Mesothelial cell of epicardium (in vitro differentiated cells): ENCODE results near the gene ATXN7L1. TPM values are rescaled to one million over a fixed set of nuclear protein-coding genes. Genes with fewer than 3 reads are reported as not detected.
"Not testable (repeated sequence)": the region's sequence is repeated elsewhere in the genome, so short reads cannot be mapped to it uniquely, and the experiment has no call there.

Source experiments
- DNase-seq, 2 experiments: peaks; one replicate each; pipeline ENCODE4 v3.0.0; 2021; ENCODE audit warnings: low spot score in 2 of 2; ENCODE audit not compliant: unreplicated experiment in 2 of 2
- H3K27ac Mint-ChIP-seq: 2 replicates; pipeline ENCODE4 v1.8.0; 2021; ENCODE audit warnings: mixed read lengths
- H3K27me3 Mint-ChIP-seq: 2 replicates; pipeline ENCODE4 v1.8.0; 2021; ENCODE audit warnings: low read depth, mixed read lengths
- H3K36me3 Mint-ChIP-seq: 2 replicates; pipeline ENCODE4 v1.8.0; 2021; ENCODE audit warnings: mixed read lengths
- H3K4me1 Mint-ChIP-seq: 2 replicates; pipeline ENCODE4 v1.8.0; 2021; ENCODE audit warnings: mixed read lengths
- H3K4me3 Mint-ChIP-seq: 2 replicates; pipeline ENCODE4 v1.8.0; 2021; ENCODE audit warnings: mild to moderate bottlenecking, moderate library complexity, mixed read lengths
- H3K9me3 Mint-ChIP-seq: 2 replicates; pipeline ENCODE4 v1.8.0; 2021; ENCODE audit warnings: mixed read lengths
- CTCF ChIP-seq: fragments of 200-600 bp; sonication (generic); IDR thresholded peaks from one replicate; pipeline ENCODE4 v1.5.0; 2021; ENCODE audit warnings: antibody characterized with exemption; ENCODE audit not compliant: unreplicated experiment
- total RNA-seq: library from RNA; stranded (reverse); gene quantifications from 3 replicates; pipeline ENCODE4 v1.2.1, GENCODE V29; 2021

ATXN7L1 gene
- total RNA-seq, 1 donor from 2014 or later: 18.0 TPM

- Mint-ChIP-seq H3K4me3 (no peak overlapping the region), H3K27me3 (no peaks in the 10 kb centered on the region), H3K4me1 (peaks cover 4% of the 10 kb centered on the region), H3K27ac (no peak overlapping the region), H3K36me3 (peaks cover 23% of the 10 kb centered on the region), H3K9me3 (peaks cover 24% of the 10 kb centered on the region)
- no peak for DNase-seq
- TF ChIP-seq CTCF: no peak
Measured at GRCh38 chr7:105715528-105715927, 160.9 kb downstream of the ATXN7L1 start.

DNA sequence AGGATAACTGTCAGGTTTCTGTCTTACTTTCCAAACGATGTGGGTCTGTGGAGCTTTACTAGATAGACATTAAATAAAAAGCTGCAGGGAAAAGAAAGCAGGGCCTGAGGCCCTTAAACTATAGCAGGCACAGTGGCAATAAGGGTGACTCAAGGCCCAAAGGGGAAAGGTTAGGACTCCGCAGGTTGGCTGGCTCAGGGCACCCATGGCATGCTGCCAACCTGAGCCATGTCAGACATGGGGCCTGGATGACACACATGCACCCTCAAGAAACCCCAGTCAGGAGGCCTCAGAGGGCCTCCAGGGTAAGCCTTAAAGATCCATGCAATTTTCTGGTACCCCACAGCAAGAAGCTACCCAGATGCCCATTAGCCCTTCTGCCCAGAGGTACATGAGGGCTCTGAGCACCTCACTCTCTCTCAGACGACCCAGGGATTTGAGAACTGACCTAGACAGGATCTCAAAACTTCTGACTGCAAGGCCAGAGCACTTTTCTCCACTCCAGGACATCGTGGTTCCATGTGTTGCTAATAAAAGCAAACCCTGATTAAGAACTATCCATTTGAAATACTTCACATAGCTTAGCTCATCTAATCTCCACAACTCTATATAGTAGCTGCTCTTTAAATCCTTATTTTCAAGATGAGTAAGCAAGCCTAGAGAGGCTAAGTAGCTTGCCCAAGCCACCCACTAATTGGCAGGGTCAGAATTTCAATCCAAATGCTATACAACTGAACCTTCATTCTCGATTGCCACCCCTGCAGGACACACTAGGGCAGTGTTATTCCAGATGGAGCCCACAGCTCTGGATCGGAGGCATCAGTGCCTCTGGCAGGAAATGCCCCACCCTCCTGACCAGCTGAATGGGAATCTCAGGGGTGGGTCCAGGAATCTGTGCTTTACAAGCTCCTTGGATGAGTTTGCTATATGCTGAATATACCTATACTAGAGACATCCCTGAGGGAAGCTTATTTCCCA is 162.6 kb downstream of the ATXN7L1 start:
- Mint-ChIP-seq H3K36me3 (peaks cover 27% of the 10 kb centered on the region), H3K4me1 (no peaks in the 10 kb centered on the region), H3K27ac (no peak overlapping the region), H3K9me3 (peaks cover 29% of the 10 kb centered on the region), H3K4me3 (no peak overlapping the region), H3K27me3 (no peaks in the 10 kb centered on the region)
- DNase-seq: no peak
- TF ChIP-seq CTCF: no peak

- Mint-ChIP-seq H3K4me1 (no peaks in the 10 kb centered on the region), H3K36me3 (peaks cover 27% of the 10 kb centered on the region), H3K27me3 (no peaks in the 10 kb centered on the region), H3K4me3 (no peak overlapping the region), H3K9me3 (peaks cover 29% of the 10 kb centered on the region), H3K27ac (no peak overlapping the region)
- TF ChIP-seq CTCF: no peak
- DNase-seq: no peak
Measured at GRCh38 chr7:105712877-105713276, 163.5 kb downstream of the ATXN7L1 start.

- Mint-ChIP-seq H3K4me1 (no peaks in the 10 kb centered on the region), H3K27ac (no peak overlapping the region), H3K36me3 (peaks cover 27% of the 10 kb centered on the region), H3K4me3 (no peak overlapping the region), H3K9me3 (peaks cover 29% of the 10 kb centered on the region), H3K27me3 (no peaks in the 10 kb centered on the region)
- no peak for DNase-seq
- TF ChIP-seq CTCF: no peak
Measured at GRCh38 chr7:105711726-105712402, 164.5 kb downstream of the ATXN7L1 start.

DNA sequence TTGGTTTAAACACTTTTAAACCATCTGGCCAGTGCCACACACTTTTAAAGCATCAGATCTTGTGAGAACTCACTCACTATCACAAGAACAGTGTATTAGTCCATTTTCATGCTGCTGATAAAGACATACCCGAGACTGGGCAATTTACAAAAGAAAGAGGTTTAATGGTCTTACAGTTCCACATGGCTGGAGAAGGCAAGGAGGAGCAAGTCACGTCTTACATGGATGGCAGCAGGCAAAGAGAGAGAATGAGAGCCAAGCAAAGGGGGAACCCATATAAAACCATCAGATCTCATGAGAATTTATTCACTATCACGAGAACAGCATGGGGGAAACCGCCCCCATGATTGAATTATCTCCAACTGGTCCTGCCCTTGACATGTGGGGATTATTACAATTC is 165.7 kb downstream of the ATXN7L1 start:
- Mint-ChIP-seq H3K9me3 (peaks cover 29% of the 10 kb centered on the region), H3K36me3 (peaks cover 27% of the 10 kb centered on the region)
- H3K27ac Mint-ChIP-seq, DNase-seq, H3K4me3 Mint-ChIP-seq, H3K4me1 Mint-ChIP-seq, H3K27me3 Mint-ChIP-seq: not testable (repeated sequence)

GRCh38 chr7:105708763-105709080 is 167.7 kb downstream of the ATXN7L1 start:
- H3K27me3 Mint-ChIP-seq: no peaks in the 10 kb centered on the region
- no peak overlapping the region for H3K27ac Mint-ChIP-seq
- TF ChIP-seq CTCF: no peak
- H3K9me3 Mint-ChIP-seq: peaks cover 29% of the 10 kb centered on the region
- no peak for DNase-seq
- no peak overlapping the region for H3K4me3 Mint-ChIP-seq
- no peaks in the 10 kb centered on the region for H3K4me1 Mint-ChIP-seq
- peaks cover 27% of the 10 kb centered on the region for H3K36me3 Mint-ChIP-seq
